Kidney (tissue), 14 donors: Measurements from ENCODE around the gene SFSWAP. TPM values are rescaled to one million over a fixed set of nuclear protein-coding genes. Genes with fewer than 3 reads are reported as not detected.

ENCODE experiments used
- DNase-seq, 5 donors: peaks; one replicate each; pipeline ENCODE4 v3.0.0-alpha.2; 2013 to 2020
- FAIRE-seq: peaks from 2 replicates; lab custom pipeline; 2012; peaks lifted over from hg19 to GRCh38; lab: Jason Lieb, UNC
- H3K27ac ChIP-seq, 2 donors: one replicate each; pipeline ENCODE4 v1.7.0; 2013; ENCODE audit warnings: low read depth in 2 of 2, low read length in 2 of 2, inconsistent platforms in 1 of 2
- H3K27me3 ChIP-seq: one replicate; pipeline ENCODE4 v1.7.1; 2013; ENCODE audit warnings: low read length, inconsistent platforms; ENCODE audit not compliant: control insufficient read depth, insufficient read depth
- H3K36me3 ChIP-seq, 3 donors: one replicate each; pipeline versions ENCODE4 v1.7.0 to v1.7.1; 2013; ENCODE audit warnings: low read length in 3 of 3, control low read depth in 1 of 3, inconsistent platforms in 1 of 3; ENCODE audit not compliant: insufficient read depth in 3 of 3, control insufficient read depth in 2 of 3
- H3K4me1 ChIP-seq, 3 donors: one replicate each; pipeline versions ENCODE4 v1.7.0 to v1.7.1; 2013; ENCODE audit warnings: low read length in 3 of 3, inconsistent platforms in 1 of 3, low read depth in 1 of 3; ENCODE audit not compliant: control insufficient read depth in 2 of 3, insufficient read depth in 2 of 3
- H3K4me3 ChIP-seq, 3 donors: one replicate each; pipeline versions ENCODE4 v1.7.0 to v1.8.1; 2013; ENCODE audit warnings: low read length in 3 of 3, control low read depth in 1 of 3, inconsistent platforms in 1 of 3
- H3K9ac ChIP-seq, 3 donors: one replicate each; pipeline versions ENCODE4 v1.7.0 to v1.7.1; 2013; ENCODE audit warnings: low read length in 3 of 3, control low read depth in 1 of 3, inconsistent platforms in 1 of 3
- H3K9me3 ChIP-seq, 3 donors: one replicate each; pipeline versions ENCODE4 v1.7.0 to v1.7.1; 2013; ENCODE audit warnings: low read length in 3 of 3, control low read depth in 1 of 3, inconsistent platforms in 1 of 3; ENCODE audit not compliant: control insufficient read depth in 2 of 3, insufficient read depth in 1 of 3
- intact Hi-C: fragments of 100-400 bp; cut with DNase I; formaldehyde crosslinking; loops from one replicate; pipeline ENCODE4 v1.11.1; 2022
- polyA plus RNA-seq: library from polyadenylated mRNA; stranded (reverse); fragments of 350-450 nt; fragmentation: Illumina TruSeq; extraction: RNeasy Lipid Tissue Mini Kit (QIAGEN cat#74804); gene quantifications from one replicate; pipeline ENCODE4 v1.2.3, GENCODE V29; 2014; ENCODE audit warnings: low read depth, low replicate concordance; ENCODE audit not compliant: insufficient read depth
- total RNA-seq: library from RNA; stranded (reverse); fragmentation: NEBNext Ultra II Directional; extraction: Animal tissue kit (Norgen Biotek cat#: 25700); gene quantifications from one replicate; pipeline ENCODE4 v1.2.1, GENCODE V29; 2021
- TF ChIP-seq, protein P1 (sequence below): IDR thresholded peaks from 3 replicates; pipeline ENCODE4 v1.5.1; 2012; ENCODE audit warnings: mild to moderate bottlenecking, moderate library complexity, borderline replicate concordance; ENCODE audit not compliant: insufficient read depth; ENCODE audit errors: extremely low read depth
- donor health status: control.
- donor health status: control.
- donor health status: control.
- donor health status: control.
- donor health status: control.
- donor health status: DM: yes; HTN: yes; CAD: no.
- donor health status: Normal renal cell carcinoma (clear cell type).

Gene SFSWAP
- total and polyA plus RNA-seq, 2 donors from 2014 or later, result 13.9 to 46.2 TPM

DNA sequence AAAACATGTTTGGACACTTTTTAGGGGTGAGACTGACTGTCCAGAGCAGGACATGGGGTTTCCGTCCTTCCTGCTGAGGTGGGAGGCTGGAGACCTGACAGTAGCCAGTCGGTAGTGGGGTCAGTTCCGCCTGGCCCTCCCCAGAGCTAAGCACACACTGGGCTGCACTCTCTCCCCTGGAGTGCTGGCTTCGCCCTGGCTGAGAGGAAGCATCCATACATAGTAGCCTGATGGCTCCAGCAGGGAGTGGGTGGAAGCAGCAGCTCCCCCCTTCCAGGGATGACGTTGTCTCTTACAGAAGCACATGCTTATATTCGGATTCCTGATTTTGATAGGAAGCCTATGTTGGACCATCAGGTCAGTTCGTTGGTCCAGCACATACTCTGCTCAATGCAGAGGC, 40.4 kb downstream of the SFSWAP start:
- intact Hi-C loops, result no loop called here
- Histone ChIP-seq H3K9me3 (no peaks in the 10 kb centered on the region), H3K36me3 (peaks cover 3 to 51% (median 29%) of the 10 kb centered on the region in 3 donors), H3K4me3 (no peak overlapping the region), H3K27me3 (no peaks in the 10 kb centered on the region), H3K9ac (no peak overlapping the region), H3K4me1 (no peaks in the 10 kb centered on the region), H3K27ac (no peak overlapping the region)
- FAIRE-seq, result no peak
- TF ChIP-seq, protein P1, sequence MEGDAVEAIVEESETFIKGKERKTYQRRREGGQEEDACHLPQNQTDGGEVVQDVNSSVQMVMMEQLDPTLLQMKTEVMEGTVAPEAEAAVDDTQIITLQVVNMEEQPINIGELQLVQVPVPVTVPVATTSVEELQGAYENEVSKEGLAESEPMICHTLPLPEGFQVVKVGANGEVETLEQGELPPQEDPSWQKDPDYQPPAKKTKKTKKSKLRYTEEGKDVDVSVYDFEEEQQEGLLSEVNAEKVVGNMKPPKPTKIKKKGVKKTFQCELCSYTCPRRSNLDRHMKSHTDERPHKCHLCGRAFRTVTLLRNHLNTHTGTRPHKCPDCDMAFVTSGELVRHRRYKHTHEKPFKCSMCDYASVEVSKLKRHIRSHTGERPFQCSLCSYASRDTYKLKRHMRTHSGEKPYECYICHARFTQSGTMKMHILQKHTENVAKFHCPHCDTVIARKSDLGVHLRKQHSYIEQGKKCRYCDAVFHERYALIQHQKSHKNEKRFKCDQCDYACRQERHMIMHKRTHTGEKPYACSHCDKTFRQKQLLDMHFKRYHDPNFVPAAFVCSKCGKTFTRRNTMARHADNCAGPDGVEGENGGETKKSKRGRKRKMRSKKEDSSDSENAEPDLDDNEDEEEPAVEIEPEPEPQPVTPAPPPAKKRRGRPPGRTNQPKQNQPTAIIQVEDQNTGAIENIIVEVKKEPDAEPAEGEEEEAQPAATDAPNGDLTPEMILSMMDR, result no peak
- no peak for DNase-seq

DNA sequence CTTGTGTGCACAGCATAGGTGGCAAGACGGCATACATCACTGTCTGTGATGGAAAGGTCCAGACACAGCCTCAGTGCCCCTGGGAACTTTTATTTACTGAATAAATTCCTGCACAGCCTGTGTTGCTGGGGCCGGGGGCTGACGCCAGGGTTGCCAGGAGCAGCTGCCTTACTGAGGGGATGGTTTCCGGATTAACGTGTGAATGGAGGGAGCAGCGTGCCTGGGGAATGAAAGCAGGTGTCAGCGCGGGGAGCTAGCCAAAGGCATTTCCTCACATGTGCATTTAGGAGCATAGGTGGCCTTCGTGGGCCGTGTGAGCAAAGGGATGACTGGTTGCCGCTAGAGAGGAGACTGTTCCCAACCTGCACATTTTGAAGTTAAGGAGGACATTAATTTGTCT, 41.6 kb downstream of the SFSWAP start:
- H3K9ac ChIP-seq, result no peak overlapping the region
- no peak overlapping the region for H3K27ac ChIP-seq
- TF ChIP-seq, protein P1, result no peak
- no peaks in the 10 kb centered on the region for H3K4me1 ChIP-seq
- intact Hi-C loops, result no loop called here
- H3K27me3 ChIP-seq, result no peaks in the 10 kb centered on the region
- no peaks in the 10 kb centered on the region for H3K9me3 ChIP-seq
- no peak overlapping the region for H3K4me3 ChIP-seq
- peaks cover 7 to 62% (median 29%) of the 10 kb centered on the region in 3 donors for H3K36me3 ChIP-seq
- DNase-seq, result no peak
- no peak for FAIRE-seq

DNA sequence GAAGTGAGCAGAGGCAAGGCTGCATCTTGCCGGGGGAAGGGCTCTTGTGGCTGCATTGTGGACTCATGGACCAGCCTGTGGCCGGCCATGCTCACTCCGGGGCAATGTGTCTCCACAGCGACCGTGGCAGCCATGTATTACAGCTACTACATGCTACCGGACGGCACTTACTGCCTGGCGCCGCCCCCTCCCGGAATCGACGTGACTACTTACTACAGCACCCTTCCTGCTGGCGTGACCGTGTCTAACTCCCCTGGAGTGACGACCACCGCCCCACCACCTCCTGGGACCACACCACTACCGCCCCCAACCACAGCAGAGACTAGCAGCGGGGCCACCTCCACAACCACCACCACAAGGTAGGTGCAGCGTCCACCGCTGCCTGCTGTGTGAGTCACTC, 42.1 kb downstream of the SFSWAP start:
- intact Hi-C loops, result no loop called here
- no peaks in the 10 kb centered on the region for H3K27me3 ChIP-seq
- H3K9me3 ChIP-seq, result no peaks in the 10 kb centered on the region
- no peaks in the 10 kb centered on the region for H3K4me1 ChIP-seq
- no peak for DNase-seq
- peaks cover 9 to 67% (median 33%) of the 10 kb centered on the region in 3 donors for H3K36me3 ChIP-seq
- FAIRE-seq, result no peak
- H3K9ac ChIP-seq, result no peak overlapping the region
- no peak overlapping the region for H3K4me3 ChIP-seq
- TF ChIP-seq, protein P1, result no peak
- H3K27ac ChIP-seq, result no peak overlapping the region

DNA sequence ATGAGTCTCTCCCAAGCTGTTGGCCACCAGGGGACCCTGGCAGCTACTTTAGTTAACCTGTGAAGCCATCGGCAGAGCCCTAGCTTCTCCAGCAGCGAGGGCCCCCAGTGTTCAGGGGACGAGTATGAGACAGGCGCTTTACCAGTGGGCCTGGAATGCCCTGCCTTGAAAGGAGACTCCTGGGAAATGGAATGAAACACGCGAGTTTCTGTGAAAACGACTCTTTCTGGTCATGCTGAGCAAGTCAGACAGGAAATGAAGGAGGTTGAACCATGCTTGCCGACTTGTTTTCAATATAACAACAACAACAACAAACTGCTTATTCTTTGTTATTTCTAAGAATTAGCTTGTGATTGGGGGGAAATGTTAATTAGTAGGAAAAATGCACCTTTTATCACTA, 42.9 kb downstream of the SFSWAP start:
- TF ChIP-seq, protein P1, result no peak
- Histone ChIP-seq H3K36me3 (peaks cover 9 to 69% (median 33%) of the 10 kb centered on the region in 3 donors), H3K4me1 (no peaks in the 10 kb centered on the region), H3K4me3 (no peak overlapping the region), H3K9ac (no peak overlapping the region), H3K27ac (no peak overlapping the region), H3K9me3 (no peaks in the 10 kb centered on the region), H3K27me3 (no peaks in the 10 kb centered on the region)
- DNase-seq, result no peak
- no peak for FAIRE-seq
- intact Hi-C loops, result no loop called here
